Mammary epithelial cell (primary cell): ENCODE measurements around the gene GNA12.

Experiments used
- EZH2 ChIP-seq: IDR thresholded peaks from 2 replicates; pipeline ENCODE4 v1.6.1; 2012; ENCODE audit warnings: low read length, inconsistent platforms, borderline replicate concordance
- TF ChIP-seq, protein P1 (sequence below), 2 donors: IDR thresholded peaks in 1 of 2; conservative IDR thresholded peaks in 1 of 2; 2 replicates each; pipeline ENCODE4 v1.5.1; 2011 to 2012; ENCODE audit warnings: inconsistent platforms in 2 of 2, low read length in 2 of 2, mild to moderate bottlenecking in 2 of 2, control low read depth in 1 of 2, low read depth in 1 of 2; ENCODE audit not compliant: insufficient read depth in 1 of 2; ENCODE audit errors: extremely low read depth in 1 of 2

DNA sequence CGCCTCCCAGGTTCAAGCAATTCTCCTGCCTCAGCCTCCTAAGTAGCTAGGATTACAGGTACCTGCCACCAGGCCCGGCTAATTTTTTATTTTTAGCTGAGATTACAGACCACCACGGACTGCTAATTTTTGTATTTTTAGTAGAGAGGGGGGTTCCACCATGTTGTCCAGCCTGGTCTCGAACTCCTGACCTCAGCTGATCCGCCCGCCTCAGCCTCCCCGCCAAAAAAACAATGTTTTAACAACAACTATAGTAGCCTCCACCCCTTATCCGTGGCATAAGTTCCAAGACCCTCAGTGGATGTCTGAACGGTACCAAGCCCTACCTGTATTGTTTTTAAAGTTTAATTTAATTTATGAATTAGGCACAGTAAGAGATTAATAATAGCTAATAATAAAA is 48.2 kb downstream of the GNA12 start:
- TF ChIP-seq, protein P1, sequence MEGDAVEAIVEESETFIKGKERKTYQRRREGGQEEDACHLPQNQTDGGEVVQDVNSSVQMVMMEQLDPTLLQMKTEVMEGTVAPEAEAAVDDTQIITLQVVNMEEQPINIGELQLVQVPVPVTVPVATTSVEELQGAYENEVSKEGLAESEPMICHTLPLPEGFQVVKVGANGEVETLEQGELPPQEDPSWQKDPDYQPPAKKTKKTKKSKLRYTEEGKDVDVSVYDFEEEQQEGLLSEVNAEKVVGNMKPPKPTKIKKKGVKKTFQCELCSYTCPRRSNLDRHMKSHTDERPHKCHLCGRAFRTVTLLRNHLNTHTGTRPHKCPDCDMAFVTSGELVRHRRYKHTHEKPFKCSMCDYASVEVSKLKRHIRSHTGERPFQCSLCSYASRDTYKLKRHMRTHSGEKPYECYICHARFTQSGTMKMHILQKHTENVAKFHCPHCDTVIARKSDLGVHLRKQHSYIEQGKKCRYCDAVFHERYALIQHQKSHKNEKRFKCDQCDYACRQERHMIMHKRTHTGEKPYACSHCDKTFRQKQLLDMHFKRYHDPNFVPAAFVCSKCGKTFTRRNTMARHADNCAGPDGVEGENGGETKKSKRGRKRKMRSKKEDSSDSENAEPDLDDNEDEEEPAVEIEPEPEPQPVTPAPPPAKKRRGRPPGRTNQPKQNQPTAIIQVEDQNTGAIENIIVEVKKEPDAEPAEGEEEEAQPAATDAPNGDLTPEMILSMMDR (conservative IDR thresholded peaks at IDR 0.05 in 1 of 2, IDR thresholded peaks at IDR 0.05 in 1 of 2; ENCODE audit: extremely low read depth in 1 of 2, insufficient read depth in 1 of 2, low read depth in 1 of 2, low read length in 2 of 2), result no peak
- TF ChIP-seq EZH2, result no peak
